Suprapubic skin (tissue), 4 donors: Measurements from ENCODE around the gene KANK4. TPM values are rescaled to one million over a fixed set of nuclear protein-coding genes. Genes with fewer than 3 reads are reported as not detected.

Experiments
- DNase-seq, 2 donors: peaks; one replicate each; pipeline ENCODE4 v3.0.0-alpha.2; 2019; ENCODE audit warnings: low spot score in 2 of 2
- H3K27ac ChIP-seq: fragments of 200-600 bp; sonication (generic); one replicate; pipeline ENCODE4 v1.5.1; 2019
- H3K27me3 ChIP-seq: fragments of 200-600 bp; sonication (generic); one replicate; pipeline ENCODE4 v1.5.1; 2019
- H3K36me3 ChIP-seq: fragments of 200-600 bp; sonication (generic); one replicate; pipeline ENCODE4 v1.5.1; 2019
- H3K4me1 ChIP-seq: fragments of 200-600 bp; sonication (generic); one replicate; pipeline ENCODE4 v1.5.1; 2019
- H3K4me3 ChIP-seq: fragments of 200-600 bp; sonication (generic); one replicate; pipeline ENCODE4 v1.5.1; 2019; ENCODE audit warnings: mild to moderate bottlenecking
- H3K9me3 ChIP-seq: fragments of 200-600 bp; sonication (generic); one replicate; pipeline ENCODE4 v1.5.1; 2019
- CTCF ChIP-seq, 2 donors: fragments of 200-600 bp in 1 of 2; fragments of 450-650 bp in 1 of 2; sonication (generic) in 1 of 2; IDR thresholded peaks; one replicate each; pipeline ENCODE4 v1.5.1; 2016 to 2019; ENCODE audit warnings: antibody characterized with exemption in 2 of 2, mild to moderate bottlenecking in 1 of 2, moderate library complexity in 1 of 2
- EP300 ChIP-seq: sonication (generic); formaldehyde crosslinking; IDR thresholded peaks from one replicate; pipeline ENCODE4 v1.6.1; 2017; ENCODE audit warnings: antibody characterized with exemption
- POLR2A ChIP-seq, 2 donors: fragments of 450-650 bp; IDR thresholded peaks; one replicate each; pipeline ENCODE4 v1.6.1; 2017; ENCODE audit warnings: antibody characterized with exemption in 2 of 2, mild to moderate bottlenecking in 2 of 2, moderate library complexity in 2 of 2
- POLR2AphosphoS5 ChIP-seq, 3 donors: sonication (generic); formaldehyde crosslinking; IDR thresholded peaks; one replicate each; pipeline ENCODE4 v1.6.1; 2017; ENCODE audit warnings: antibody characterized with exemption in 3 of 3
- WGBS: methylation state at CpG from one replicate; pipeline ENCODE4 v1.1.5; 2018; 5-methylcytosine and 5-hydroxymethylcytosine counted together
- total RNA-seq, 4 donors: library from RNA; depleted of rRNA; stranded (reverse); fragments of >200 nt; gene quantifications; one replicate each; pipeline ENCODE4 v1.1.0, GENCODE V29; 2016

Gene KANK4
- total RNA-seq, 4 donors from 2014 or later = 0.16 to 1.3 (median 0.54) TPM

- no peak for TF ChIP-seq EP300
- no peak for TF ChIP-seq CTCF (IDR thresholded peaks at IDR 0.05)
- no peak for TF ChIP-seq POLR2A (IDR thresholded peaks at IDR 0.05)
- no peak for TF ChIP-seq POLR2AphosphoS5 (IDR thresholded peaks at IDR 0.05)
- 89% methylated on average over 7 of the region's 7 CpGs for WGBS
- H3K27ac ChIP-seq = no peak overlapping the region
- no peaks in the 10 kb centered on the region for H3K4me1 ChIP-seq
- no peaks in the 10 kb centered on the region for H3K9me3 ChIP-seq
- no peaks in the 10 kb centered on the region for H3K27me3 ChIP-seq
- no peak overlapping the region for H3K4me3 ChIP-seq
- H3K36me3 ChIP-seq = no peaks in the 10 kb centered on the region
- DNase-seq = no peak
Observed at GRCh38 chr1:62233926-62234450, 85.2 kb downstream of the KANK4 start.

- 43% methylated on average over 14 of the region's 14 CpGs for WGBS
- TF ChIP-seq POLR2AphosphoS5 (IDR thresholded peaks at IDR 0.05) = no peak
- Histone ChIP-seq H3K4me1 (no peaks in the 10 kb centered on the region), H3K9me3 (no peaks in the 10 kb centered on the region), H3K4me3 (no peak overlapping the region), H3K27ac (no peak overlapping the region), H3K27me3 (no peaks in the 10 kb centered on the region), H3K36me3 (no peaks in the 10 kb centered on the region)
- no peak for DNase-seq
Observed at GRCh38 chr1:62232871-62233278, 86.4 kb downstream of the KANK4 start.

- no peak for DNase-seq
Observed at GRCh38 chr1:62230718-62231117, 88.5 kb downstream of the KANK4 start.

GRCh38 chr1:62229932-62230331 lies 89.3 kb downstream of the KANK4 start:
- no peaks in the 10 kb centered on the region for H3K4me1 ChIP-seq
- no peaks in the 10 kb centered on the region for H3K36me3 ChIP-seq
- H3K27me3 ChIP-seq = no peaks in the 10 kb centered on the region
- no peak overlapping the region for H3K27ac ChIP-seq
- DNase-seq = no peak
- no peaks in the 10 kb centered on the region for H3K9me3 ChIP-seq
- no peak overlapping the region for H3K4me3 ChIP-seq
- 65% methylated on average over 2 of the region's 2 CpGs for WGBS
- TF ChIP-seq POLR2A (IDR thresholded peaks at IDR 0.05) (no peak), POLR2AphosphoS5 (IDR thresholded peaks at IDR 0.05) (no peak), CTCF (IDR thresholded peaks at IDR 0.05) (no peak), EP300 (no peak)

More at GRCh38 chr1:62230718-62231117, 88.5 kb downstream of the KANK4 start:
- Histone ChIP-seq H3K27me3 (no peaks in the 10 kb centered on the region), H3K27ac (no peak overlapping the region), H3K4me1 (no peaks in the 10 kb centered on the region), H3K36me3 (no peaks in the 10 kb centered on the region), H3K4me3 (no peak overlapping the region), H3K9me3 (no peaks in the 10 kb centered on the region)
- no peak for TF ChIP-seq EP300
- no peak for TF ChIP-seq POLR2AphosphoS5 (IDR thresholded peaks at IDR 0.05)
- TF ChIP-seq CTCF (IDR thresholded peaks at IDR 0.05) = no peak
- TF ChIP-seq POLR2A (IDR thresholded peaks at IDR 0.05) = no peak
- WGBS = 44% methylated on average over 5 of the region's 5 CpGs

- H3K36me3 ChIP-seq = no peaks in the 10 kb centered on the region
- H3K9me3 ChIP-seq = no peaks in the 10 kb centered on the region
- DNase-seq = no peak
- no peak overlapping the region for H3K27ac ChIP-seq
- H3K27me3 ChIP-seq = no peaks in the 10 kb centered on the region
- no peak for TF ChIP-seq POLR2A (IDR thresholded peaks at IDR 0.05)
- no peak for TF ChIP-seq EP300
- TF ChIP-seq CTCF (IDR thresholded peaks at IDR 0.05) = no peak
- no peak for TF ChIP-seq POLR2AphosphoS5 (IDR thresholded peaks at IDR 0.05)
- H3K4me1 ChIP-seq = no peaks in the 10 kb centered on the region
- WGBS = 81% methylated on average over 3 of the region's 3 CpGs
- H3K4me3 ChIP-seq = no peak overlapping the region
Observed at GRCh38 chr1:62229468-62229867, 89.8 kb downstream of the KANK4 start.

GRCh38 chr1:62228883-62229187 lies 90.4 kb downstream of the KANK4 start:
- Histone ChIP-seq H3K9me3 (no peaks in the 10 kb centered on the region), H3K27ac (no peak overlapping the region), H3K4me1 (no peaks in the 10 kb centered on the region), H3K4me3 (no peak overlapping the region), H3K36me3 (no peaks in the 10 kb centered on the region), H3K27me3 (no peaks in the 10 kb centered on the region)
- TF ChIP-seq POLR2AphosphoS5 (IDR thresholded peaks at IDR 0.05) = no peak
- no peak for TF ChIP-seq POLR2A (IDR thresholded peaks at IDR 0.05)
- no peak for TF ChIP-seq CTCF (IDR thresholded peaks at IDR 0.05)
- TF ChIP-seq EP300 = no peak
- DNase-seq = no peak
- 90% methylated on average over 2 of the region's 4 CpGs for WGBS
